Astrocyte (in vitro differentiated cells and primary cell): ENCODE measurements around the gene HEXD. TPM values are rescaled to one million over a fixed set of nuclear protein-coding genes. Genes with fewer than 3 reads are reported as not detected.

Experiments used
- DNase-seq: peaks from one replicate; pipeline ENCODE4 v3.0.0-alpha.2; 2010; ENCODE audit warnings: low read depth
- FAIRE-seq: peaks from 2 replicates; lab custom pipeline; 2011; peaks lifted over from hg19 to GRCh38; lab: Jason Lieb, UNC
- H2AFZ ChIP-seq: 2 replicates; pipeline ENCODE4 v1.6.0; 2012; ENCODE audit warnings: low read depth, low read length, inconsistent platforms
- H3K27ac ChIP-seq: 2 replicates; pipeline ENCODE4 v1.5.1; 2011; ENCODE audit warnings: low read depth, low read length, inconsistent platforms
- H3K27me3 ChIP-seq: 2 replicates; pipeline ENCODE4 v1.6.0; 2011; ENCODE audit warnings: low read length, inconsistent platforms; ENCODE audit not compliant: insufficient read depth
- H3K36me3 ChIP-seq: 2 replicates; pipeline ENCODE4 v1.5.1; 2011; ENCODE audit warnings: low read length, inconsistent platforms; ENCODE audit not compliant: insufficient read depth
- H3K4me1 ChIP-seq: 2 replicates; pipeline ENCODE4 v1.5.1; 2011; ENCODE audit warnings: low read length, inconsistent platforms; ENCODE audit not compliant: insufficient read depth
- H3K4me2 ChIP-seq: 2 replicates; pipeline ENCODE4 v1.6.0; 2012; ENCODE audit warnings: low read length, inconsistent platforms
- H3K4me3 ChIP-seq: 2 replicates; pipeline ENCODE4 v1.5.1; 2011; ENCODE audit warnings: low read depth, mild to moderate bottlenecking, low read length, inconsistent platforms; ENCODE audit not compliant: insufficient read depth
- H3K79me2 ChIP-seq: 2 replicates; pipeline ENCODE4 v1.6.0; 2012; ENCODE audit warnings: mild to moderate bottlenecking, low read length, inconsistent platforms; ENCODE audit not compliant: insufficient read depth
- H3K9ac ChIP-seq: 2 replicates; pipeline ENCODE4 v1.6.0; 2012; ENCODE audit warnings: mild to moderate bottlenecking, low read length, inconsistent platforms
- H3K9me3 ChIP-seq: 2 replicates; pipeline ENCODE4 v1.5.1; 2012; ENCODE audit warnings: low read depth, mild to moderate bottlenecking, low read length, inconsistent platforms; ENCODE audit not compliant: insufficient read depth
- H4K20me1 ChIP-seq: 2 replicates; pipeline ENCODE4 v1.6.0; 2012; ENCODE audit warnings: low read length, inconsistent platforms; ENCODE audit not compliant: insufficient read depth
- H3K27ac Mint-ChIP-seq: one replicate; pipeline ENCODE4 v1.8.0; 2021; ENCODE audit warnings: mild to moderate bottlenecking, mixed read lengths; ENCODE audit not compliant: unreplicated experiment
- H3K27me3 Mint-ChIP-seq: one replicate; pipeline ENCODE4 v1.8.0; 2021; ENCODE audit warnings: low read depth, mixed read lengths; ENCODE audit not compliant: unreplicated experiment
- H3K36me3 Mint-ChIP-seq: one replicate; pipeline ENCODE4 v1.8.0; 2021; ENCODE audit warnings: low read depth, mixed read lengths; ENCODE audit not compliant: unreplicated experiment
- H3K4me1 Mint-ChIP-seq: one replicate; pipeline ENCODE4 v1.8.0; 2021; ENCODE audit warnings: low read depth, mixed read lengths; ENCODE audit not compliant: unreplicated experiment
- H3K4me3 Mint-ChIP-seq: one replicate; pipeline ENCODE4 v1.8.0; 2021; ENCODE audit warnings: mild to moderate bottlenecking, moderate library complexity, mixed read lengths; ENCODE audit not compliant: unreplicated experiment
- H3K9me3 Mint-ChIP-seq: one replicate; pipeline ENCODE4 v1.8.0; 2021; ENCODE audit warnings: mild to moderate bottlenecking, mixed read lengths; ENCODE audit not compliant: unreplicated experiment
- EZH2 ChIP-seq: IDR thresholded peaks from 2 replicates; pipeline ENCODE4 v1.6.1; 2012; ENCODE audit warnings: mild to moderate bottlenecking, low read length, inconsistent platforms; ENCODE audit not compliant: insufficient read depth
- total RNA-seq: library from RNA; stranded (reverse); gene quantifications from 2 replicates; pipeline ENCODE4 v1.2.1, GENCODE V29; 2021
- TF ChIP-seq, protein P1 (sequence below): IDR thresholded peaks from 2 replicates; pipeline ENCODE4 v1.5.1; 2011; ENCODE audit warnings: low read depth, mild to moderate bottlenecking, inconsistent platforms, low read length, moderate library complexity; ENCODE audit not compliant: insufficient read depth

HEXD gene
- total RNA-seq, 1 donor from 2014 or later = 11.1 TPM

DNA sequence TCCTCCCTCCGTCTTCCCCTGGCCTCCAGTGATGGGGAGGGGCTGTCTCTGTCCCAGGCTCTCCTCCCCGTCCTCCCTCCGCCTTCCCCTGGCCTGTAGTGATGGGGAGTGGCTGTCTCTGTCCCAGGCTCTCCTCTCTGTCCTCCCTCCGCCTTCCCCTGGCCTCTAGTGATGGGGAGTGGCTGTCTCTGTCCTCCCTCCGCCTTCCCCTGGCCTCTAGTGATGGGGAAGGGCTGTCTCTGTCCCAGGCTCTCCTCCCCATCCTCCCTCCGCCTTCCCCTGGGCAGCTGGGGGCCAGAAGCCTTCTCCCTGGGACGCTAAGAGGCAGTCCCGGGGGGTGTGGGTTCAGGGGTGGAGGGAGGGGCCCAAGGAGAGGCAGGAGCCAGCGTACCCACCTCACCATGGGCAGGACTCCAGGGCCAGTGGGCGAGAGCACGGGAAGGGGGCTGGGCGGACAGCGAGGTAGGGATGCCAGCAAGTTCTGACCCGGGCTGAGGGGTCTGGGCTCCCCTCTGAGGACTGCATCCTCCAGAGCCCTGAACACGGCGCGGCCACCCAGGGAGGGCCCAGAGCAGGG, 31.8 kb upstream of the HEXD start:
- Mint-ChIP-seq H3K27ac (no peak overlapping the region), H3K36me3 (peaks cover 2% of the 10 kb centered on the region)
- no peak overlapping the region for H3K4me2 ChIP-seq

DNA sequence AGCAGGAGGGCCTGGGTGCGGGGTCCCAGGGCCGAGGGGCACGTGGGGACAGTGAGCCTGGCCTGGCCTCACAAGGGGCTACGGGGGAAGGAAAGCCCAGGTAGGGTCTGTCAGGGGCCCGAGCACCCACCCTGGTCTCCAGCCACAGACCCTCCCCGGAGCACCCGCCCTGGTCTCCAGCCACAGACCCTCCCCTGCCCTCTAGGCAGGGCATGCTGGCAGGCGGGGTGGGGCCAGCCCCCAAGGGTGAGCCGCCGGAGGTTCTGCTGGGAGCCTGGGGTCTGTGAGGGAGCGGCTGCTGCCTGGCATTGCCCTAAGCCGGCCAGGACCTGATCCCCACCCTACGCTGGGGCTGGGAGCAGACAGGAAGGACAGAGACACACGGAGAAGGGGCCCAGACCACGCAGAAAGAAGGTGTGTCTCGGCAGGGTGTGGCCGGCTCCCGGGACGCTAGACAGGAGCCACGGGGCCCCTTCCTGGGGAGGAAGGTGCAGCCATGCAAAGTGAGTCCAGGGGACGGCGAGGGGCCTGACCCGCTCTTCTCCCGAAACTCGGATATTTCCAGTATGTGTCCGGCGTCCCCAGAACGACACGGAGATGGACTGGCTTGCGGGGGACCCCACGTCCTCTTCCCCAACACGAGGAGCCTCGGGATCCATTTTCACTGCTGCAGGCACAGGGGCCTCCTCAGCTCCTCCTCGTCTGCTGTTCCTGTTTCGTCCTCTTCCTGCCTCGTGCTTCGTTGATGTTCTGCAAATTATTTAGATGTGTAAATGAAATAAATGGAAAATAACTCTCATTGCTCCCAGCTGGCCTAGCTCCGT, 31.1 kb upstream of the HEXD start:
- no peak overlapping the region for H3K27ac ChIP-seq
- H2AFZ ChIP-seq = no peak overlapping the region
- H3K4me3 ChIP-seq = no peak overlapping the region
- H4K20me1 ChIP-seq = peaks cover 4% of the 10 kb centered on the region
- H3K9ac ChIP-seq = no peak overlapping the region
- no peak overlapping the region for H3K4me3 Mint-ChIP-seq
- FAIRE-seq = no peak
- H3K4me2 ChIP-seq = no peak overlapping the region
- H3K9me3 Mint-ChIP-seq = no peaks in the 10 kb centered on the region
- peaks cover 7% of the 10 kb centered on the region for H3K27me3 ChIP-seq
- H3K27me3 Mint-ChIP-seq = peaks cover 12% of the 10 kb centered on the region
- no peak for DNase-seq
- H3K27ac Mint-ChIP-seq = peak overlapping the region; percentile 67
- TF ChIP-seq EZH2 = no peak
- TF ChIP-seq, protein P1, sequence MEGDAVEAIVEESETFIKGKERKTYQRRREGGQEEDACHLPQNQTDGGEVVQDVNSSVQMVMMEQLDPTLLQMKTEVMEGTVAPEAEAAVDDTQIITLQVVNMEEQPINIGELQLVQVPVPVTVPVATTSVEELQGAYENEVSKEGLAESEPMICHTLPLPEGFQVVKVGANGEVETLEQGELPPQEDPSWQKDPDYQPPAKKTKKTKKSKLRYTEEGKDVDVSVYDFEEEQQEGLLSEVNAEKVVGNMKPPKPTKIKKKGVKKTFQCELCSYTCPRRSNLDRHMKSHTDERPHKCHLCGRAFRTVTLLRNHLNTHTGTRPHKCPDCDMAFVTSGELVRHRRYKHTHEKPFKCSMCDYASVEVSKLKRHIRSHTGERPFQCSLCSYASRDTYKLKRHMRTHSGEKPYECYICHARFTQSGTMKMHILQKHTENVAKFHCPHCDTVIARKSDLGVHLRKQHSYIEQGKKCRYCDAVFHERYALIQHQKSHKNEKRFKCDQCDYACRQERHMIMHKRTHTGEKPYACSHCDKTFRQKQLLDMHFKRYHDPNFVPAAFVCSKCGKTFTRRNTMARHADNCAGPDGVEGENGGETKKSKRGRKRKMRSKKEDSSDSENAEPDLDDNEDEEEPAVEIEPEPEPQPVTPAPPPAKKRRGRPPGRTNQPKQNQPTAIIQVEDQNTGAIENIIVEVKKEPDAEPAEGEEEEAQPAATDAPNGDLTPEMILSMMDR = no peak
- no peaks in the 10 kb centered on the region for H3K9me3 ChIP-seq
- H3K4me1 Mint-ChIP-seq = no peaks in the 10 kb centered on the region
- no peaks in the 10 kb centered on the region for H3K36me3 ChIP-seq
- H3K79me2 ChIP-seq = no peaks in the 10 kb centered on the region
- H3K36me3 Mint-ChIP-seq = peaks cover 2% of the 10 kb centered on the region
- no peaks in the 10 kb centered on the region for H3K4me1 ChIP-seq

More for the DNA sequence above, 31.8 kb upstream of the HEXD start:
- no peak overlapping the region for H3K4me3 Mint-ChIP-seq
- Histone ChIP-seq H3K9me3 (no peaks in the 10 kb centered on the region), H3K4me1 (no peaks in the 10 kb centered on the region), H4K20me1 (peaks cover 4% of the 10 kb centered on the region), H2AFZ (no peak overlapping the region), H3K36me3 (no peaks in the 10 kb centered on the region), H3K4me3 (no peak overlapping the region), H3K27ac (no peak overlapping the region), H3K79me2 (no peaks in the 10 kb centered on the region), H3K27me3 (peaks cover 9% of the 10 kb centered on the region), H3K9ac (no peak overlapping the region)
- H3K9me3 Mint-ChIP-seq = no peaks in the 10 kb centered on the region
- DNase-seq (no peak), FAIRE-seq (no peak)
- no peak for TF ChIP-seq EZH2
- TF ChIP-seq, protein P1 = no peak
- H3K4me1 Mint-ChIP-seq = no peaks in the 10 kb centered on the region
- peaks cover 16% of the 10 kb centered on the region for H3K27me3 Mint-ChIP-seq

DNA sequence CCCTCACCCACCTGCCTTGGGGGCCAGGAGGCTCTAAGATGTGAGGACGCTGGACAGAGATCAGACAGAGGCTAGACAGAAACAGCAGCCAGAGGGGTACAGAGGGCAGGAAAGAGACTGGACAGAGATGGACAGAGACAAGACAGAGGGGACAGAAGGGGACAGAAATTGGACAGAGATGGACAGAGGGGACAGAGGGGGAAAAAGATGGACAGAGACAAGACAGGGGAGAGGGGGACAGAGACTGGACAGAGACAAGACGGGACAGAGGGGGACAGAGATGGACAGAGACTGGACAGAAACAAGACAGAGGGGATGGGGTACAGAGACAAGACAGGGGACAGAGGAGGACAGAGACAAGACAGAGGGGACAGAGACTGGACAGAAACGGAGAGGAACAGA, 30.4 kb upstream of the HEXD start:
- FAIRE-seq (no peak), DNase-seq (no peak)
- no peak overlapping the region for H2AFZ ChIP-seq
- no peak overlapping the region for H3K4me2 ChIP-seq
- H3K79me2 ChIP-seq = no peaks in the 10 kb centered on the region
- Mint-ChIP-seq H3K4me3 (no peak overlapping the region), H3K4me1 (no peaks in the 10 kb centered on the region), H3K27me3 (peaks cover 11% of the 10 kb centered on the region), H3K27ac (peak overlapping the region; percentile 67), H3K9me3 (no peaks in the 10 kb centered on the region), H3K36me3 (peaks cover 2% of the 10 kb centered on the region)
- H3K4me1 ChIP-seq = no peaks in the 10 kb centered on the region
- H3K36me3 ChIP-seq = no peaks in the 10 kb centered on the region
- no peak overlapping the region for H3K27ac ChIP-seq
- H3K4me3 ChIP-seq = no peak overlapping the region
- peaks cover 4% of the 10 kb centered on the region for H4K20me1 ChIP-seq
- H3K9me3 ChIP-seq = no peaks in the 10 kb centered on the region
- H3K27me3 ChIP-seq = peaks cover 7% of the 10 kb centered on the region
- TF ChIP-seq EZH2 = no peak
- TF ChIP-seq, protein P1 = no peak
- no peak overlapping the region for H3K9ac ChIP-seq
